K562 (cell line): ENCODE measurements around the gene DUSP28. TPM values are rescaled to one million over a fixed set of nuclear protein-coding genes. Genes with fewer than 3 reads are reported as not detected.

Experiments
- ATAC-seq: fragments of 200-7000 bp; cut with Tn5 transposase; 3 replicates; pipeline ENCODE4 v1.9.1; 2020; ENCODE audit warnings: moderate library complexity
- BruUV-seq: library from RNA; stranded (reverse); fragments of 400-500 nt; replicated peaks from 2 replicates; lab custom pipeline; 2021; lab: Mats Ljungman, UMichigan
- CTCF ChIA-PET: fragments of 300-600 bp; formaldehyde crosslinking; extraction: SDS; loops from one replicate; lab custom pipeline; 2021; ENCODE audit warnings: low intra/inter-chr PET ratio; lab: Yijun Ruan, JAX
- POLR2A ChIA-PET: fragments of 300-600, 350-650 bp; sonication (Branson Sonifier 250); formaldehyde crosslinking; extraction: SDS; loops from one replicate; lab custom pipeline; 2021; ENCODE audit warnings: antibody characterized with exemption, inconsistent platforms; lab: Yijun Ruan, JAX
- DNase-seq, 4 experiments: peaks; one replicate each; pipeline versions ENCODE4 v3.0.0 to v3.0.0-alpha.2; 2011 to 2018; ENCODE audit warnings: low spot score in 3 of 4, mixed read lengths in 3 of 4; ENCODE audit errors: extremely low read depth in 1 of 4
- FAIRE-seq: peaks from 2 replicates; lab custom pipeline; 2011; peaks lifted over from hg19 to GRCh38; lab: Jason Lieb, UNC
- H2AFZ ChIP-seq: 2 replicates; pipeline ENCODE4 v1.6.0; 2011; ENCODE audit warnings: low read depth, low read length, control low read depth, inconsistent platforms
- H3K27ac ChIP-seq: fragments of 200-600 bp; 3 replicates; pipeline ENCODE4 v1.8.0; 2011; ENCODE audit warnings: low read depth, mild to moderate bottlenecking, control low read depth, inconsistent platforms, low read length, moderate library complexity, mixed read lengths; ENCODE audit errors: extremely low read depth
- H3K27me3 ChIP-seq, 2 experiments: fragments of 300-600 bp in 1 of 2; 2 replicates in 1 of 2; 3 replicates in 1 of 2; pipeline versions ENCODE4 v1.6.0 to v1.8.0; 2011; ENCODE audit warnings: inconsistent platforms in 2 of 2, low read length in 2 of 2, mild to moderate bottlenecking in 1 of 2, mixed read lengths in 1 of 2, moderate library complexity in 1 of 2; ENCODE audit not compliant: control insufficient read depth in 2 of 2, insufficient read depth in 2 of 2
- H3K36me3 ChIP-seq: fragments of 300-600 bp; 3 replicates; pipeline ENCODE4 v1.8.0; 2011; ENCODE audit warnings: mild to moderate bottlenecking, low read length, inconsistent platforms; ENCODE audit not compliant: control insufficient read depth, insufficient read depth
- H3K4me1 ChIP-seq, 2 experiments: fragments of 200-600 bp in 1 of 2; replicated peaks in 1 of 2; 2 replicates in 1 of 2; 3 replicates in 1 of 2; pipeline versions ENCODE4 v1.5.1 to v1.8.0; 2011; ENCODE audit warnings: inconsistent platforms in 2 of 2, low read length in 2 of 2, mild to moderate bottlenecking in 1 of 2, mixed read lengths in 1 of 2, moderate library complexity in 1 of 2; ENCODE audit not compliant: control insufficient read depth in 2 of 2, insufficient read depth in 2 of 2
- H3K4me2 ChIP-seq: 2 replicates; pipeline ENCODE4 v1.6.1; 2011; ENCODE audit warnings: low read length, control low read depth, inconsistent platforms, mixed read lengths; ENCODE audit not compliant: insufficient read depth
- H3K4me3 ChIP-seq: fragments of 200-600 bp; sonication (generic), shearing (Covaris generic); 2 replicates; pipeline ENCODE4 v1.5.1; 2016; ENCODE audit warnings: control low read depth, inconsistent platforms
- H3K79me2 ChIP-seq: fragments of 200-600 bp; 3 replicates; pipeline ENCODE4 v1.8.0; 2011; ENCODE audit warnings: low read length, inconsistent platforms; ENCODE audit not compliant: control insufficient read depth, insufficient read depth
- H3K9ac ChIP-seq, 2 experiments: 2 replicates each; pipeline versions ENCODE4 v1.6.0 to v1.6.1; 2011; ENCODE audit warnings: low read depth in 2 of 2, low read length in 2 of 2, control low read depth in 1 of 2, inconsistent platforms in 1 of 2, mild to moderate bottlenecking in 1 of 2, mixed read lengths in 1 of 2; ENCODE audit not compliant: insufficient read depth in 1 of 2
- H3K9me1 ChIP-seq: one replicate; pipeline ENCODE4 v1.6.0; 2011; ENCODE audit warnings: inconsistent platforms, mild to moderate bottlenecking, low read length, moderate library complexity; ENCODE audit not compliant: control insufficient read depth, insufficient read depth
- H3K9me3 ChIP-seq: replicated peaks from 2 replicates; pipeline ENCODE4 v1.5.1; 2011; ENCODE audit warnings: low read depth, low read length, inconsistent platforms; ENCODE audit not compliant: control insufficient read depth, insufficient read depth
- H4K20me1 ChIP-seq: replicated peaks from 2 replicates; pipeline ENCODE4 v1.6.1; 2011; ENCODE audit warnings: low read length, inconsistent platforms, mixed read lengths; ENCODE audit not compliant: control insufficient read depth, insufficient read depth
- ARID4B ChIP-seq: sonication (generic); formaldehyde crosslinking; IDR thresholded peaks from 2 replicates; pipeline ENCODE4 v1.8.0; 2022; ENCODE audit warnings: mild to moderate bottlenecking, missing genetic modification reagents
- BCL6 ChIP-seq: fragments of 250-450 bp; sonication (Bioruptor Pico); IDR thresholded peaks from 2 replicates; pipeline ENCODE4 v1.4.0; 2020
- EGR1 ChIP-seq: fragments of 450-650 bp; conservative IDR thresholded peaks from 2 replicates; pipeline ENCODE4 v1.6.1; 2017; ENCODE audit warnings: mild to moderate bottlenecking
- POLR2B ChIP-seq: fragments of 450-650 bp; IDR thresholded peaks from 2 replicates; pipeline ENCODE4 v1.6.1; 2018; ENCODE audit warnings: low read depth; ENCODE audit not compliant: partially characterized antibody
- RBFOX2 ChIP-seq: fragments of 200-400 bp; formaldehyde crosslinking; IDR thresholded peaks from 2 replicates; pipeline ENCODE4 v1.6.1; 2017; ENCODE audit warnings: low read depth, mild to moderate bottlenecking, low read length, moderate library complexity
- RBM14 ChIP-seq: fragments of 200-400 bp; formaldehyde crosslinking; IDR thresholded peaks from 2 replicates; pipeline ENCODE4 v1.6.1; 2018; ENCODE audit warnings: low read depth, mild to moderate bottlenecking, low read length, moderate library complexity, borderline replicate concordance; ENCODE audit not compliant: insufficient read depth
- SRSF1 ChIP-seq: fragments of 200-400 bp; formaldehyde crosslinking; IDR thresholded peaks from 2 replicates; pipeline ENCODE4 v1.6.1; 2017; ENCODE audit warnings: mild to moderate bottlenecking, low read depth, low read length, moderate library complexity
- ZZZ3 ChIP-seq: fragments of 450-650 bp; IDR thresholded peaks from 2 replicates; pipeline ENCODE4 v1.6.1; 2016; ENCODE audit warnings: antibody characterized with exemption, mild to moderate bottlenecking, moderate library complexity
- WGBS: fragments of 100-300 bp; shearing (Covaris generic); methylation state at CpG from one replicate; pipeline ENCODE4 v1.1.6; 2016; ENCODE audit warnings: low coverage, mixed read lengths; ENCODE audit not compliant: insufficient coverage; ENCODE audit errors: missing lambda C conversion rate; 5-methylcytosine and 5-hydroxymethylcytosine counted together
- in situ Hi-C: fragments of 300-500 bp; cut with MboI; formaldehyde crosslinking; loops from 4 replicates; pipeline ENCODE4 v1.15.0; 2018; ENCODE audit warnings: inconsistent platforms, mixed read lengths
- intact Hi-C: fragments of 100-400 bp; cut with micrococcal nuclease; formaldehyde crosslinking; loops from 2 replicates; pipeline ENCODE4 v1.14.2; 2022
- polyA plus RNA-seq, 8 experiments: library from polyadenylated mRNA; depleted of rRNA in 4 of 8; stranded (reverse) in 5 of 8; unstranded in 3 of 8; fragments of >200 nt; fragmentation: Nextera tagmentation in 2 of 8; fragmentation: Illumina TruSeq in 1 of 8; extraction: Ambion mirVana in 2 of 8; extraction: Trizol in 1 of 8; gene quantifications; 2 replicates each; pipeline versions ENCODE4 v1.2.1 to v1.2.3, GENCODE V29; 2011 to 2014; ENCODE audit warnings: inconsistent platforms in 1 of 8, missing spikeins in 1 of 8
- total RNA-seq, 7 experiments: library from RNA; depleted of rRNA in 6 of 7; stranded (reverse); fragments of >200 nt in 6 of 7; fragmentation: Illumina TruSeq in 2 of 7; extraction: Trizol in 2 of 7; gene quantifications; 2 replicates each; pipeline versions ENCODE4 v1.2.1 to v1.2.3, GENCODE V29; 2011 to 2021; ENCODE audit warnings: low replicate concordance in 1 of 7

DUSP28 gene
- total and polyA plus RNA-seq, 9 of the 15 experiments (the other 6 are each of a cell fraction or from before 2014, with no cell fraction given): 2.8 to 8.1 (median 4.2) TPM

GRCh38 chr2:240569523-240569997 lies 9.4 kb downstream of the DUSP28 start:
- ChIA-PET POLR2A (interaction anchor here (1.4 kb wide), 1 partner anchor 11 kb away, joined by 5 read pairs; no protein-coding TSS in a partner anchor), CTCF (no interaction called here)
- TSS peak; percentile 33 for BruUV-seq
- Histone ChIP-seq H3K36me3 (peaks cover 8% of the 10 kb centered on the region; the same call in 2 of the 3 replicates), H3K27me3 (no peaks in the 10 kb centered on the region), H3K4me1 (peaks cover 18 to 77% of the 10 kb centered on the region in 2 experiments), H2AFZ (no peak overlapping the region), H3K9me3 (no peaks in the 10 kb centered on the region), H4K20me1 (no peaks in the 10 kb centered on the region), H3K4me2 (peak overlapping the region; percentile 77), H3K79me2 (peaks cover 52% of the 10 kb centered on the region), H3K27ac (no peak overlapping the region; the same call in 2 of the 3 replicates), H3K9ac (peak overlapping the region; percentile 42 to 89; a peak in 3 of 4 replicates), H3K9me1 (no peaks in the 10 kb centered on the region), H3K4me3 (peak overlapping the region; percentile 58)
- intact Hi-C loops (loop anchor here (10.0 kb wide), 1 partner anchor 55 kb away; no protein-coding TSS in a partner anchor), in situ Hi-C loops (no loop called here)
- WGBS: 41% methylated on average over 9 of the region's 9 CpGs
- DNase-seq (no peak), ATAC-seq (no peak), FAIRE-seq (no peak)
- TF ChIP-seq EGR1: no peak
- no peak for TF ChIP-seq SRSF1
- no peak for TF ChIP-seq BCL6 (CRISPR knock-in tag)
- 0 out of 2 replicates have a peak, but pooled peaks have one; percentile 21 for TF ChIP-seq ARID4B (CRISPR knock-in tag)
- no peak for TF ChIP-seq ZZZ3
- TF ChIP-seq POLR2B: no peak
- no peak for TF ChIP-seq RBM14
- peak; percentile 22; the same call in 1 of the 2 replicates for TF ChIP-seq RBFOX2
